Suprapubic skin (tissue), 4 donors: ENCODE results near the gene DRC7. TPM values are rescaled to one million over a fixed set of nuclear protein-coding genes. Genes with fewer than 3 reads are reported as not detected.
"Not testable (repeated sequence)": the region's sequence is repeated elsewhere in the genome, so short reads cannot be mapped to it uniquely, and the experiment has no call there.

Source experiments
- DNase-seq, 2 donors: peaks; one replicate each; pipeline ENCODE4 v3.0.0-alpha.2; 2019; ENCODE audit warnings: low spot score in 2 of 2
- H3K27ac ChIP-seq: fragments of 200-600 bp; sonication (generic); one replicate; pipeline ENCODE4 v1.5.1; 2019
- H3K27me3 ChIP-seq: fragments of 200-600 bp; sonication (generic); one replicate; pipeline ENCODE4 v1.5.1; 2019
- H3K36me3 ChIP-seq: fragments of 200-600 bp; sonication (generic); one replicate; pipeline ENCODE4 v1.5.1; 2019
- H3K4me1 ChIP-seq: fragments of 200-600 bp; sonication (generic); one replicate; pipeline ENCODE4 v1.5.1; 2019
- H3K4me3 ChIP-seq: fragments of 200-600 bp; sonication (generic); one replicate; pipeline ENCODE4 v1.5.1; 2019; ENCODE audit warnings: mild to moderate bottlenecking
- H3K9me3 ChIP-seq: fragments of 200-600 bp; sonication (generic); one replicate; pipeline ENCODE4 v1.5.1; 2019
- CTCF ChIP-seq, 2 donors: fragments of 200-600 bp in 1 of 2; fragments of 450-650 bp in 1 of 2; sonication (generic) in 1 of 2; IDR thresholded peaks; one replicate each; pipeline ENCODE4 v1.5.1; 2016 to 2019; ENCODE audit warnings: antibody characterized with exemption in 2 of 2, mild to moderate bottlenecking in 1 of 2, moderate library complexity in 1 of 2
- EP300 ChIP-seq: sonication (generic); formaldehyde crosslinking; IDR thresholded peaks from one replicate; pipeline ENCODE4 v1.6.1; 2017; ENCODE audit warnings: antibody characterized with exemption
- POLR2A ChIP-seq, 2 donors: fragments of 450-650 bp; IDR thresholded peaks; one replicate each; pipeline ENCODE4 v1.6.1; 2017; ENCODE audit warnings: antibody characterized with exemption in 2 of 2, mild to moderate bottlenecking in 2 of 2, moderate library complexity in 2 of 2
- POLR2AphosphoS5 ChIP-seq, 3 donors: sonication (generic); formaldehyde crosslinking; IDR thresholded peaks; one replicate each; pipeline ENCODE4 v1.6.1; 2017; ENCODE audit warnings: antibody characterized with exemption in 3 of 3
- WGBS: methylation state at CpG from one replicate; pipeline ENCODE4 v1.1.5; 2018; 5-methylcytosine and 5-hydroxymethylcytosine counted together
- total RNA-seq, 4 donors: library from RNA; depleted of rRNA; stranded (reverse); fragments of >200 nt; gene quantifications; one replicate each; pipeline ENCODE4 v1.1.0, GENCODE V29; 2016

The DRC7 gene
- total RNA-seq, 4 donors from 2014 or later: not detected

GRCh38 chr16:57773019-57773418 lies 78.4 kb downstream of the DRC7 start:
- no peak for DNase-seq
- H3K4me1 ChIP-seq: no peaks in the 10 kb centered on the region
- H3K9me3 ChIP-seq: no peaks in the 10 kb centered on the region
- H3K4me3 ChIP-seq: no peak overlapping the region
- no peak for TF ChIP-seq EP300
- no peak for TF ChIP-seq POLR2A (IDR thresholded peaks at IDR 0.05)
- no peak for TF ChIP-seq POLR2AphosphoS5 (IDR thresholded peaks at IDR 0.05)
- TF ChIP-seq CTCF (IDR thresholded peaks at IDR 0.05): no peak
- peaks cover 64% of the 10 kb centered on the region for H3K36me3 ChIP-seq
- no peaks in the 10 kb centered on the region for H3K27me3 ChIP-seq
- no peak overlapping the region for H3K27ac ChIP-seq
- 82% methylated on average over 10 of the region's 11 CpGs for WGBS

- no peak overlapping the region for H3K27ac ChIP-seq
Measured at GRCh38 chr16:57773655-57774295, 79.2 kb downstream of the DRC7 start.

GRCh38 chr16:57774705-57775285 lies 80.2 kb downstream of the DRC7 start:
- no peaks in the 10 kb centered on the region for H3K4me1 ChIP-seq
- H3K4me3 ChIP-seq: no peak overlapping the region
- TF ChIP-seq EP300 (no peak), POLR2A (IDR thresholded peaks at IDR 0.05) (no peak), POLR2AphosphoS5 (IDR thresholded peaks at IDR 0.05) (no peak), CTCF (IDR thresholded peaks at IDR 0.05) (no peak)
- no peak overlapping the region for H3K27ac ChIP-seq
- WGBS: 91% methylated on average over 12 of the region's 12 CpGs
- H3K9me3 ChIP-seq: no peaks in the 10 kb centered on the region
- no peaks in the 10 kb centered on the region for H3K27me3 ChIP-seq
- peaks cover 49% of the 10 kb centered on the region for H3K36me3 ChIP-seq
- DNase-seq: no peak

More at GRCh38 chr16:57773655-57774295, 79.2 kb downstream of the DRC7 start:
- Histone ChIP-seq H3K4me1 (no peaks in the 10 kb centered on the region), H3K4me3 (no peak overlapping the region), H3K36me3 (peaks cover 59% of the 10 kb centered on the region), H3K9me3 (no peaks in the 10 kb centered on the region), H3K27me3 (no peaks in the 10 kb centered on the region)
- WGBS: 87% methylated on average over 10 of the region's 11 CpGs
- TF ChIP-seq POLR2AphosphoS5 (IDR thresholded peaks at IDR 0.05): no peak
- TF ChIP-seq CTCF (IDR thresholded peaks at IDR 0.05): no peak
- no peak for TF ChIP-seq POLR2A (IDR thresholded peaks at IDR 0.05)
- TF ChIP-seq EP300: no peak
- DNase-seq: no peak

- Histone ChIP-seq H3K4me1 (no peaks in the 10 kb centered on the region), H3K27ac (no peak overlapping the region), H3K36me3 (peaks cover 38% of the 10 kb centered on the region), H3K4me3 (no peak overlapping the region), H3K27me3 (no peaks in the 10 kb centered on the region), H3K9me3 (no peaks in the 10 kb centered on the region)
- no peak for DNase-seq
- TF ChIP-seq EP300: no peak
- no peak for TF ChIP-seq POLR2A (IDR thresholded peaks at IDR 0.05)
- no peak for TF ChIP-seq CTCF (IDR thresholded peaks at IDR 0.05)
- no peak for TF ChIP-seq POLR2AphosphoS5 (IDR thresholded peaks at IDR 0.05)
- 77% methylated on average over 16 of the region's 23 CpGs for WGBS
Measured at GRCh38 chr16:57775661-57776469, 81.3 kb downstream of the DRC7 start.

- Histone ChIP-seq H3K4me1 (no peaks in the 10 kb centered on the region), H3K27ac (no peak overlapping the region), H3K9me3 (no peaks in the 10 kb centered on the region), H3K36me3 (peaks cover 25% of the 10 kb centered on the region), H3K4me3 (no peak overlapping the region), H3K27me3 (no peaks in the 10 kb centered on the region)
- no peak for DNase-seq
- TF ChIP-seq CTCF (IDR thresholded peaks at IDR 0.05) (no peak), POLR2AphosphoS5 (IDR thresholded peaks at IDR 0.05) (no peak), POLR2A (IDR thresholded peaks at IDR 0.05) (no peak), EP300 (no peak)
- WGBS: 91% methylated on average over 5 of the region's 5 CpGs
Measured at GRCh38 chr16:57778658-57779057, 84.1 kb downstream of the DRC7 start.

GRCh38 chr16:57779836-57780235 lies 85.2 kb downstream of the DRC7 start:
- peaks cover 34% of the 10 kb centered on the region for H3K36me3 ChIP-seq
- WGBS: 86% methylated on average over 5 of the region's 5 CpGs
- not testable (repeated sequence) for H3K27ac ChIP-seq, DNase-seq, H3K4me1 ChIP-seq, H3K9me3 ChIP-seq, H3K4me3 ChIP-seq, H3K27me3 ChIP-seq
